Loucy (cell line): ENCODE data around the gene PRRX2.

Experiments
- CTCF ChIP-seq: fragments of 200-600 bp; sonication (generic); conservative IDR thresholded peaks from 2 replicates; pipeline ENCODE4 v1.5.1; 2014; ENCODE audit warnings: mild to moderate bottlenecking, antibody characterized with exemption, low read length
- EZH2phosphoT487 ChIP-seq: fragments of 200-600 bp; IDR thresholded peaks from 2 replicates; pipeline ENCODE4 v1.6.1; 2018; ENCODE audit warnings: antibody characterized with exemption, mild to moderate bottlenecking, moderate library complexity, borderline replicate concordance

- TF ChIP-seq CTCF (no peak), EZH2phosphoT487 (no peak)
These were observed 91.6 kb downstream of the PRRX2 start for GRCh38 chr9:129757045-129757444.
